Transverse colon (tissue), 4 donors: ENCODE data around the gene IL9R. TPM values are rescaled to one million over a fixed set of nuclear protein-coding genes. Genes with fewer than 3 reads are reported as not detected.
"Not testable (repeated sequence)": the region's sequence is repeated elsewhere in the genome, so short reads cannot be mapped to it uniquely, and the experiment has no call there.

Experiments used
- DNase-seq: peaks from one replicate; pipeline ENCODE4 v3.0.0-alpha.2; 2019
- H3K27ac ChIP-seq, 4 donors: fragments of 200-600 bp; sonication (generic); 2 replicates each; pipeline ENCODE4 v1.5.1; 2016 to 2018; ENCODE audit warnings: inconsistent platforms in 4 of 4
- H3K27me3 ChIP-seq: fragments of 200-600 bp; sonication (generic); 2 replicates; pipeline ENCODE4 v1.5.1; 2017; ENCODE audit warnings: inconsistent platforms
- H3K36me3 ChIP-seq, 4 donors: fragments of 200-600 bp; sonication (generic); 2 replicates each; pipeline ENCODE4 v1.5.1; 2017 to 2019; ENCODE audit warnings: inconsistent platforms in 4 of 4
- H3K4me1 ChIP-seq, 4 donors: fragments of 200-600 bp; sonication (generic); 2 replicates each; pipeline ENCODE4 v1.5.1; 2017 to 2020; ENCODE audit warnings: inconsistent platforms in 4 of 4
- H3K4me3 ChIP-seq, 4 donors: fragments of 200-600 bp; sonication (generic); 1 replicate in 1 of 4; 2 replicates in 3 of 4; pipeline versions ENCODE4 v1.5.1 to v1.6.1; 2017 to 2019; ENCODE audit warnings: inconsistent platforms in 4 of 4
- H3K9me3 ChIP-seq, 2 donors: fragments of 200-600 bp; sonication (generic); 2 replicates each; pipeline ENCODE4 v1.5.1; 2017 to 2019; ENCODE audit warnings: inconsistent platforms in 2 of 2
- CTCF ChIP-seq, 5 experiments: fragments of 200-600 bp in 3 of 5; fragments of 450-650 bp in 2 of 5; sonication (generic) in 3 of 5; IDR thresholded peaks; 1 replicate in 2 of 5; 2 replicates in 3 of 5; pipeline ENCODE4 v1.5.1; 2016 to 2017; ENCODE audit warnings: antibody characterized with exemption in 5 of 5, inconsistent platforms in 3 of 5, mild to moderate bottlenecking in 2 of 5, moderate library complexity in 1 of 5
- EP300 ChIP-seq: sonication (generic); formaldehyde crosslinking; IDR thresholded peaks from one replicate; pipeline ENCODE4 v1.6.1; 2017; ENCODE audit warnings: antibody characterized with exemption, low read depth
- POLR2A ChIP-seq: fragments of 450-650 bp; IDR thresholded peaks from one replicate; pipeline ENCODE4 v1.6.1; 2016; ENCODE audit warnings: antibody characterized with exemption, mild to moderate bottlenecking, moderate library complexity
- POLR2AphosphoS5 ChIP-seq, 3 donors: sonication (generic); formaldehyde crosslinking; IDR thresholded peaks; one replicate each; pipeline ENCODE4 v1.6.1; 2016; ENCODE audit warnings: antibody characterized with exemption in 3 of 3
- WGBS, 2 donors: methylation state at CpG; one replicate each; pipeline ENCODE4 v1.1.5; 2018; ENCODE audit warnings: low coverage in 1 of 2; 5-methylcytosine and 5-hydroxymethylcytosine counted together
- in situ Hi-C, 4 donors: fragments of 200-750 bp; cut with MboI; loops; one replicate each; pipeline versions ENCODE4 v1.15.0 to v1.15.1; 2017; ENCODE audit warnings: low sequenced_read_pairs in 3 of 4, low pct_ligation_motif_present in 1 of 4, low pct_unique_long_range_greater_than_20kb in 1 of 4
- intact Hi-C: fragments of 100-400 bp; cut with DNase I; formaldehyde crosslinking; loops from one replicate; pipeline ENCODE4 v1.15.1; 2023; ENCODE audit warnings: low total_unique reads
- total RNA-seq, 4 donors: library from RNA; depleted of rRNA; stranded (reverse); fragments of >200 nt; gene quantifications; one replicate each; pipeline ENCODE4 v1.1.0, GENCODE V29; 2016

The IL9R gene
- total RNA-seq, 4 donors from 2014 or later: 0.41 to 0.79 TPM; not detected in 2

GRCh38 chrX:155998116-155998515, 620 bp downstream of the IL9R start:
- WGBS, 2 donors: 0 to 62% methylated on average over 1 of the region's 1 CpG

GRCh38 chrX:155998761-155999510, 1.4 kb downstream of the IL9R start:
- H3K27me3 ChIP-seq: no peaks in the 10 kb centered on the region
- in situ Hi-C loops: no loop called here
- no peak for DNase-seq
- WGBS, 2 donors: 69 to 75% methylated on average over 6 to 9 of the region's 9 CpGs
- no peaks in the 10 kb centered on the region for H3K36me3 ChIP-seq
- intact Hi-C loops: no loop called here
- no peaks in the 10 kb centered on the region for H3K9me3 ChIP-seq
- H3K4me3 ChIP-seq: no peak overlapping the region
- TF ChIP-seq POLR2AphosphoS5 (IDR thresholded peaks at IDR 0.05) (no peak), POLR2A (no peak), EP300 (no peak), CTCF (IDR thresholded peaks at IDR 0.05) (no peak)
- H3K27ac ChIP-seq: no peak overlapping the region
- H3K4me1 ChIP-seq: no peaks in the 10 kb centered on the region

More at GRCh38 chrX:155998116-155998515, 620 bp downstream of the IL9R start:
- Histone ChIP-seq H3K4me1 (no peaks in the 10 kb centered on the region), H3K36me3 (no peaks in the 10 kb centered on the region), H3K9me3 (no peaks in the 10 kb centered on the region), H3K4me3 (no peak overlapping the region), H3K27ac (no peak overlapping the region), H3K27me3 (no peaks in the 10 kb centered on the region)
- TF ChIP-seq POLR2A: no peak
- no peak for TF ChIP-seq EP300
- TF ChIP-seq CTCF (IDR thresholded peaks at IDR 0.05): no peak
- intact Hi-C loops (no loop called here), in situ Hi-C loops (no loop called here)
- DNase-seq: no peak

GRCh38 chrX:155999751-156000150, 2.3 kb downstream of the IL9R start:
- DNase-seq, H3K9me3 ChIP-seq, intact Hi-C loops, H3K4me1 ChIP-seq, H3K27me3 ChIP-seq, H3K4me3 ChIP-seq, H3K27ac ChIP-seq, in situ Hi-C loops, H3K36me3 ChIP-seq: not testable (repeated sequence)
- WGBS, 2 donors: 76 to 91% methylated on average over 7 to 9 of the region's 9 CpGs

- no peaks in the 10 kb centered on the region for H3K9me3 ChIP-seq
- intact Hi-C loops (no loop called here), in situ Hi-C loops (no loop called here)
Measured at GRCh38 chrX:156000361-156000926, 2.9 kb downstream of the IL9R start.

More at GRCh38 chrX:156000361-156000926, 2.9 kb downstream of the IL9R start:
- no peak for DNase-seq
- TF ChIP-seq POLR2A (no peak), POLR2AphosphoS5 (IDR thresholded peaks at IDR 0.05) (no peak), CTCF (IDR thresholded peaks at IDR 0.05) (no peak), EP300 (no peak)
- H3K36me3 ChIP-seq: no peaks in the 10 kb centered on the region
- no peaks in the 10 kb centered on the region for H3K27me3 ChIP-seq
- no peak overlapping the region for H3K4me3 ChIP-seq
- no peaks in the 10 kb centered on the region for H3K4me1 ChIP-seq
- WGBS, 2 donors: 74% methylated on average over 5 of the region's 5 CpGs; no CpG with 5 or more reads in 1 of the 2 donors
- H3K27ac ChIP-seq: no peak overlapping the region
